K562 (cell line): ENCODE results near the gene CLDN25. TPM values are rescaled to one million over a fixed set of nuclear protein-coding genes. Genes with fewer than 3 reads are reported as not detected.

Source experiments
- CEBPB ChIP-seq: fragments of 450-650 bp; IDR thresholded peaks from 2 replicates; pipeline ENCODE4 v1.6.1; 2016; ENCODE audit warnings: missing genetic modification characterization, missing compliant biosample characterization
- DEAF1 ChIP-seq: fragments of 450-650 bp; formaldehyde crosslinking; IDR thresholded peaks from 2 replicates; pipeline ENCODE4 v1.4.0; 2020; ENCODE audit warnings: mild to moderate bottlenecking, moderate library complexity
- HDAC2 ChIP-seq: fragments of 450-650 bp; IDR thresholded peaks from 2 replicates; pipeline ENCODE4 v1.6.1; 2016; ENCODE audit warnings: mild to moderate bottlenecking
- HDGF ChIP-seq: fragments of 450-650 bp; IDR thresholded peaks from 2 replicates; pipeline ENCODE4 v1.6.1; 2016
- MAFK ChIP-seq: IDR thresholded peaks from 2 replicates; pipeline ENCODE4 v1.6.1; 2011; ENCODE audit warnings: low read length, improper control_type of control experiment
- NR4A1 ChIP-seq, 2 experiments: fragments of 250-450 bp in 1 of 2; fragments of 450-650 bp in 1 of 2; sonication (Bioruptor Pico) in 1 of 2; IDR thresholded peaks; 2 replicates each; pipeline versions ENCODE4 v1.4.0 to v1.6.1; 2016 to 2020; ENCODE audit warnings: mild to moderate bottlenecking in 2 of 2, missing compliant biosample characterization in 1 of 2, missing genetic modification characterization in 1 of 2, moderate library complexity in 1 of 2
- NUFIP1 ChIP-seq: fragments of 450-650 bp; IDR thresholded peaks from 2 replicates; pipeline ENCODE4 v1.6.1; 2018; ENCODE audit not compliant: partially characterized antibody
- PHF20 ChIP-seq: fragments of 450-650 bp; IDR thresholded peaks from 2 replicates; pipeline ENCODE4 v1.6.1; 2018; ENCODE audit not compliant: partially characterized antibody
- PRMT5 ChIP-seq: sonication (generic); formaldehyde crosslinking; IDR thresholded peaks from 2 replicates; pipeline ENCODE4 v1.5.0; 2020; ENCODE audit warnings: missing genetic modification reagents
- RB1 ChIP-seq: fragments of 450-650 bp; IDR thresholded peaks from 2 replicates; pipeline ENCODE4 v1.6.1; 2017; ENCODE audit warnings: low read depth, mild to moderate bottlenecking
- RNF2 ChIP-seq: sonication (generic); IDR thresholded peaks from 2 replicates; pipeline ENCODE4 v1.6.1; 2016
- SMC3 ChIP-seq: conservative IDR thresholded peaks from 2 replicates; pipeline ENCODE4 v1.6.1; 2011; ENCODE audit warnings: low read depth, low read length, improper control_type of control experiment; ENCODE audit not compliant: insufficient read depth
- ZNF140 ChIP-seq: fragments of 250-450 bp; sonication (Bioruptor Pico); IDR thresholded peaks from 2 replicates; pipeline ENCODE4 v1.8.0; 2021; ENCODE audit warnings: moderate library complexity, mild to moderate bottlenecking, inconsistent platforms
- ZNF224 ChIP-seq: sonication (generic); formaldehyde crosslinking; IDR thresholded peaks from 2 replicates; pipeline ENCODE4 v1.8.0; 2022; ENCODE audit warnings: mild to moderate bottlenecking, missing genetic modification reagents
- ZNF24 ChIP-seq: fragments of 450-650 bp; IDR thresholded peaks from 2 replicates; pipeline ENCODE4 v1.6.1; 2016
- ZNF79 ChIP-seq: fragments of 250-450 bp; sonication (Bioruptor Pico); IDR thresholded peaks from 2 replicates; pipeline ENCODE4 v1.4.0; 2020; ENCODE audit warnings: low read depth, mild to moderate bottlenecking, moderate library complexity
- polyA plus RNA-seq, 8 experiments: library from polyadenylated mRNA; depleted of rRNA in 4 of 8; stranded (reverse) in 5 of 8; unstranded in 3 of 8; fragments of >200 nt; fragmentation: Nextera tagmentation in 2 of 8; fragmentation: Illumina TruSeq in 1 of 8; extraction: Ambion mirVana in 2 of 8; extraction: Trizol in 1 of 8; gene quantifications; 2 replicates each; pipeline versions ENCODE4 v1.2.1 to v1.2.3, GENCODE V29; 2011 to 2014; ENCODE audit warnings: inconsistent platforms in 1 of 8, missing spikeins in 1 of 8
- total RNA-seq, 7 experiments: library from RNA; depleted of rRNA in 6 of 7; stranded (reverse); fragments of >200 nt in 6 of 7; fragmentation: Illumina TruSeq in 2 of 7; extraction: Trizol in 2 of 7; gene quantifications; 2 replicates each; pipeline versions ENCODE4 v1.2.1 to v1.2.3, GENCODE V29; 2011 to 2021; ENCODE audit warnings: low replicate concordance in 1 of 7
- TF ChIP-seq, protein P1 (sequence below): sonication (generic); formaldehyde crosslinking; IDR thresholded peaks from 2 replicates; pipeline ENCODE4 v1.8.0; 2022; ENCODE audit warnings: mild to moderate bottlenecking, missing genetic modification reagents, borderline replicate concordance

CLDN25 gene
- total and polyA plus RNA-seq, 9 of the 15 experiments (the other 6 are each of a cell fraction or from before 2014, with no cell fraction given) = not detected

DNA sequence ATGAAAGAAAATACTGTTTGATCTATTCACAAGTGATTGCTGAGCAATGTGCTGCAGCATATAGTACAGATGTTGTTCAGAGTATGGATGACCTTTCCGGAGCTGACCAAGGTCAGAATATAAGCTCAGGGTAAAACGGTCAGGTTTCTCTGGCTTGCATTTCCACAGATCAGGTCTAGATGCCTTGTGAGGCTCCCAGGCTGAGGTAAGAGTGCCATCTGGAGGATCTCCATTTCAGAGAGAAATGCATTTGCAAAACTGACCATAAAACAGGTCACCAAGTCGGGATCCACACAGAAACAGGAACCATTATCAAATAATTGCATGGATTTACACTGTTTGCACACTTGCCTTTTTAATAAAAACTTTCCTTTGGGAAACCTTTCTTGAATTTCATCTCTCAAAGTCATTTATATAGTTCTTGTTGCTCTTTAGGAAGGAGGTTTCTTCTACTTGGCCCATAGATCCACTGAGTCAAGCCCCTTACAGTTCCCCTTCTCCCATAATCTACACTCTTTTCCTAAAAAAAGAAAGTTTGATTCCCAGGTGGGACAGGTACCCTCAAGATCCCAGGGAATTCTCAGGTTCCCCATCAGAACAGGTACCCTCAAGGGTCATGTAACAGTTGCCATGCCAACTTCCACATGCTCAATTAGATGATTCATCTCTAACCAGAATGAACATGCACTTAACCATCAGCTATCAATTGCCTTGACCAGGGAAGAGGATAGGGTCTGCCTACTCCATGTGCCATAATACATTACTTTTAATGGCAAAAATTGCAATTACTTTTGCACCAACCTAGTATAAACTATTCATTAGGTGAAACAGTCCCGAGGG is 48.5 kb upstream of the CLDN25 start (continued):
- TF ChIP-seq MAFK (no peak), ZNF24 (no peak), RNF2 (no peak), SMC3 (peak; percentile 97), RB1 (0 out of 2 replicates have a peak, but pooled peaks have one; percentile 30), HDAC2 (no peak), DEAF1 (CRISPR knock-in tag) (peak; percentile 89), NR4A1 (CRISPR knock-in tag; IDR thresholded peaks at IDR 0.05) (no peak), NR4A1 (tag; IDR thresholded peaks at IDR 0.05) (no peak), NUFIP1 (no peak), CEBPB (tag) (no peak), ZNF79 (CRISPR knock-in tag) (no peak), PHF20 (no peak), ZNF224 (CRISPR knock-in tag) (no peak), PRMT5 (CRISPR knock-in tag) (no peak), HDGF (no peak), ZNF140 (CRISPR knock-in tag) (no peak)
- TF ChIP-seq, protein P1, sequence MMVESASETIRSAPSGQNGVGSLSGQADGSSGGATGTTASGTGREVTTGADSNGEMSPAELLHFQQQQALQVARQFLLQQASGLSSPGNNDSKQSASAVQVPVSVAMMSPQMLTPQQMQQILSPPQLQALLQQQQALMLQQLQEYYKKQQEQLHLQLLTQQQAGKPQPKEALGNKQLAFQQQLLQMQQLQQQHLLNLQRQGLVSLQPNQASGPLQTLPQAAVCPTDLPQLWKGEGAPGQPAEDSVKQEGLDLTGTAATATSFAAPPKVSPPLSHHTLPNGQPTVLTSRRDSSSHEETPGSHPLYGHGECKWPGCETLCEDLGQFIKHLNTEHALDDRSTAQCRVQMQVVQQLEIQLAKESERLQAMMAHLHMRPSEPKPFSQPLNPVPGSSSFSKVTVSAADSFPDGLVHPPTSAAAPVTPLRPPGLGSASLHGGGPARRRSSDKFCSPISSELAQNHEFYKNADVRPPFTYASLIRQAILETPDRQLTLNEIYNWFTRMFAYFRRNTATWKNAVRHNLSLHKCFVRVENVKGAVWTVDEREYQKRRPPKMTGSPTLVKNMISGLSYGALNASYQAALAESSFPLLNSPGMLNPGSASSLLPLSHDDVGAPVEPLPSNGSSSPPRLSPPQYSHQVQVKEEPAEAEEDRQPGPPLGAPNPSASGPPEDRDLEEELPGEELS (CRISPR knock-in tag) = no peak
